Measurements from ENCODE around the gene CCSER2. TPM values are rescaled to one million over a fixed set of nuclear protein-coding genes. Genes with fewer than 3 reads are reported as not detected.

Gene CCSER2
- total RNA-seq: 14.4 and 15.6 TPM in 2 replicates

GRCh38 chr10:84328418-84329195 is at the start of gene CCSER2:
Gene CCSER2 (plus strand): TSS chr10:84328589. CDS start chr10:84371053, 42,464 bp downstream.

Other genes with a start within 250 kb of the CCSER2 start
- gene GHITM, start 189.1 kb upstream of the CCSER2 start, total RNA-seq: 145 and 148 TPM in 2 replicates
- gene GPR15LG, start 154.8 kb upstream of the CCSER2 start, total RNA-seq: not detected in 2 replicates
- gene CDHR1, start 134.1 kb upstream of the CCSER2 start, total RNA-seq: not detected in 2 replicates
- not detected in 2 replicates for gene LRIT2, start 103.0 kb upstream of the CCSER2 start, total RNA-seq
- gene LRIT1, start 87.0 kb upstream of the CCSER2 start, total RNA-seq: not detected in 2 replicates
- not detected in 2 replicates for gene RGR, start 83.5 kb upstream of the CCSER2 start, total RNA-seq

Measured in cardiac atrium fibroblast (primary cell).